Stimulated activated CD4-positive, alpha-beta T cell treated with anti-CD3 and anti-CD28 coated beads, Interleukin-4, amount 100 ng/mL, for 48 hours (primary cell): Measurements from ENCODE around the gene RNF113B.

ENCODE experiments used
- DNase-seq, 2 donors: peaks; one replicate each; pipeline ENCODE4 v3.0.0-alpha.2; 2020; ENCODE audit warnings: low read depth in 2 of 2

The RNF113B gene

GRCh38 chr13:98174307-98174706 is 2.8 kb downstream of the RNF113B start:
- DNase-seq = no peak

- no peak for DNase-seq
These were observed 3.5 kb downstream of the RNF113B start for GRCh38 chr13:98173431-98174152.

- DNase-seq = no peak
These were observed 4.3 kb downstream of the RNF113B start for GRCh38 chr13:98172590-98173422.

DNA sequence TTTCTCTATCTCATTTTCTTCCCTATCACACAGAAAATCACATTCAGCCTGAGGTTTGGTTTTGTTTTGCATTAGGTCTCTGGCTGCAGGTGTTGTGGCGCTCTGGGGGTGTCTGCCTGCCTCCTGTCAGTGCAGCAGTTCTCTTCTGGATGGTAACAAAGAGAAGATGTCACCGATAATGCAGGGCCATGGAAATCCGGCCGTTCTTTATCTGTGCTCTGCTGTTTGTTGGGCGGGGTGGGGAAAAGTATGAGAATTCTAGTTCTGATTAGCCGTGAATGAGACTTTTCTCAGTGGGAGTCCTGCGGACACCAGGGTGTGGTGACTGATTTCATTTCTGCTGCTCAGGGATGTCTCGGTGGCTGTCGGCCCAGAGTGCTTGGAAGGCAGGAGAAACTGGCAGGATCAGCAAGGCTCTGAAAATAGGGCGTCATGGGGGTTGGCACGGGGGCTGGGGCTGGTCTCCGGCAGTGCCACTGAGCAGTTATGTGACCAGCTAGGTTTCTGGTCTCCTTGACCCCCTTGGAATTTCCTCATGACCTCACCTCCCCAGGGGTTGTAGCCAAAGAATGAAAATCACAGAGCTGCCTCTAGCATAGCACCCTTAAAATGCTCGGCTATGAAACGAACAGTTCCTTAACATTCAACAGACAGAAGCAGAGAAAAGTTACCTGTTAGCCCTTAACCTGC is 5.0 kb downstream of the RNF113B start:
- DNase-seq = no peak

DNA sequence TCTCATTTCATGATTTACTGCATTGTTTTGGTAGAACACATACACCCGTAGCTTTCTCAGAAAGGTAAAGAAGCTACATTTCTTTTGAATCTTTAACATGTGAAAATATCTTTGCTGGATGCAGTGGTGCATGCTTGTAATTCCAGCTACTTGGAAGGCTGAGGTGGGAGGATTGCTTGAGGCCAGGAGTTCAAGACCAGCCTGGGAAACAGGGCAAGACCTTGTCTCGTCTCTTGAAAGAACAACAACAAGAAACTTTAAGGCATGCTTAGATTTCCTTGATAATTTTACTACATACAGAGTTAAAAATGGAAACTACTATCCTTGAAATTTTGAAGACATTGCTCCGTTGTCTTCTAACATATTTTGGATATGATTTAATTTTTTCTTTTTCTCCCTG is 7.7 kb downstream of the RNF113B start:
- DNase-seq = no peak

DNA sequence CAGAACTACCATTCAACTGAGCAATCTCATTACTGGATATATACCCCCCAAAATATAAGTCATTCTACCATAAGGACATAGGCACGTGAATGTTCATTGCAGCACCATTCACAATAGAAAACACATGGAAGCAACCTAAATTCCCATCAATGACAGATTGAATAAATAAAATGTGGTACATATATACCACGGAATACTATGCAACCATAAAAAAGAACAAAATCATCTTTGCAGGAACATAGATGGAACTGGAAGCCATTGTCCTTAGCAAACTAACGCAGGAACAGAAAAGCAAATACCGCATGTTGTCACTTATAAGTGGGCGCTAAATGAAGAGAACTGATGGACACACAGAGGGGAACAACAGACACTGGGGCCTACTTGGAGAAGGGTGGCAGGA is 14.1 kb downstream of the RNF113B start:
- DNase-seq = no peak

- no peak for DNase-seq
These were observed 18.7 kb downstream of the RNF113B start for GRCh38 chr13:98158172-98158899.

DNA sequence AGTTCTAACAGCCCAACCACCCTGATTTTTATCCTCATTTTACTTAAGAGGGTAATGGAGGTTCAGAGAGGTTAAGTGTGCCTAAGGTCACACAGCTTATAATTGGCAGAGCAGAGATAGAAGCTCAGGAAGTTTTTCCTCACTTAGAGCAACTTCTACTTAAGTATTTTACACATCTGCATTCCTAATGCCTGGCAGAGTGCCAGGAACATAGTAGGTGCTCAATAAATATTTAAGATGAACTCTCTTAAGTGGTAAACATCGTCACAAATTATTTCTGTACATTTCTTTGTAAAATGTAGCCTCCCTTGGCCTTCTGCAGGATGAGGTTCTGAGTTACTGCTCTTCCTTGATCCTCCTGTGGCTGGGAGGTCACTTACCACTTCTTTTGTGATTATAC is 19.5 kb downstream of the RNF113B start:
- DNase-seq = no peak

GRCh38 chr13:98157188-98157587 is 19.9 kb downstream of the RNF113B start:
- no peak for DNase-seq

DNA sequence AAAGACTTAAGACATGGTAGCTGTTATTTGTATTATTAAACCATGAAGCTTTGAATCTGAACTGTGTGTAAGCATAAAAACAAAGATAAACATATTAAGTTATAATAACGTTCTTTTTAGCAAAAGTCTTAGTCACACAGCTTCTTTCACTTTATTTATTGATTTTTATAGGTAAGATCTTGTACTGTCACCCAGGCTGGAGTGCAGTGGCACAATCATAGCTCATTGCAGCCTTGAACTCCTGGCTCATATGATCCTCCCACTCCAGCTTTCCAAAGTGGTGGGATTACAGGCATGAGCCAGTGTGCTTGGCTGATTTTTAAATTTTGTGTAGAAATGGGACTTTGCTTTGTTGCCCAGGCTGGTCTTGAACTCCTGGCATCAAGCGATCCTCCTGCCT is 20.8 kb downstream of the RNF113B start:
- no peak for DNase-seq

GRCh38 chr13:98155475-98156109 is 21.5 kb downstream of the RNF113B start:
- DNase-seq = no peak

DNA sequence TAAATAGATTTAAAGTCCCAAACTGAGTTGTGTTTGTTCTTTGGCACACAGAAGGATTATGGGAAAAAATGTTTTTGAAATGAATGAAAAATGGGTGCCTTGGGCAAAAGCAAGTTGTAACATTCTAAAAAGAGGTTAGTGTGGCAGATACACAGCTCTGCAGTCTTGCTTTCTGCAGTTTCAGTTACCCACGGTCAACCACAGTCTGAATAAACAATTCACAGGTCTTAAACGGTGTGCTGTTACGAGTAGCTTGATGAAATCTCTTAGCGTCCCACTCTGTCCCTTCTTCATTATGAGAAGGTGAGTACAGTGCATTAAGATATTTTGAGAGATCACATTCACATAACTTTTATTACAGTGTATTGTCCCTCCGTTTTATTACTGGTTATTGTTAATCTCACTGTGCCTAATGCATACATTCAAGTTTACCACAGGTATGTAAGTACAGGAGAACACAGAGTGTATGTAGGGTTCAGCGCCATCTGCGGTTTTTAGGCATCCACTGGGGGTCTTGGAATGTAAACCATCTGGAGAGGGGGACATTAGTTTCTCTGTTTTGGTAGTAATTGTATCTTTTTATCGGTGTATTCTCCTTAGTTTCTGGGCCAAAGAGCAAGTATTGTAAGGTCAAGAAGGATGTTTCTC is 26.1 kb downstream of the RNF113B start:
- no peak for DNase-seq

DNA sequence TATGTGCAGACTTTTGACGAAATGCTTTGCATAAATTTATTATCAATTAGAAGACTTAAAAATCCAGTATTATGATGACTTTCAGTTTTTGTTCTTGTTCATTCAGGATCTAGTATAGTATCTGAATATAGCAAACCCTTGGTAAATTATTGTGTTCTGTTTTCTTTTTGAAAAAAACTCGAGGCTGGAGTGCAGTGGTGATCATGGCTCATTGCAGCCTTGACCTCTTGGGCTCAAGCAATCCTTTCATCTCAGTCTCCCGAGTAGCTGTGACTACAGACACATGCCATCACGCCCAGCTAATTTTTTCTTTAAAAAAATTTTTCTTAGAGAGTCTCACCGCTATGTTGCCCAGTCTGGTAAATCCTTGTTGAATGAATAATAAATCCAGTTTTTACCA is 29.5 kb downstream of the RNF113B start:
- DNase-seq = no peak

GRCh38 chr13:98144801-98145350 is 32.2 kb downstream of the RNF113B start:
- DNase-seq = no peak

DNA sequence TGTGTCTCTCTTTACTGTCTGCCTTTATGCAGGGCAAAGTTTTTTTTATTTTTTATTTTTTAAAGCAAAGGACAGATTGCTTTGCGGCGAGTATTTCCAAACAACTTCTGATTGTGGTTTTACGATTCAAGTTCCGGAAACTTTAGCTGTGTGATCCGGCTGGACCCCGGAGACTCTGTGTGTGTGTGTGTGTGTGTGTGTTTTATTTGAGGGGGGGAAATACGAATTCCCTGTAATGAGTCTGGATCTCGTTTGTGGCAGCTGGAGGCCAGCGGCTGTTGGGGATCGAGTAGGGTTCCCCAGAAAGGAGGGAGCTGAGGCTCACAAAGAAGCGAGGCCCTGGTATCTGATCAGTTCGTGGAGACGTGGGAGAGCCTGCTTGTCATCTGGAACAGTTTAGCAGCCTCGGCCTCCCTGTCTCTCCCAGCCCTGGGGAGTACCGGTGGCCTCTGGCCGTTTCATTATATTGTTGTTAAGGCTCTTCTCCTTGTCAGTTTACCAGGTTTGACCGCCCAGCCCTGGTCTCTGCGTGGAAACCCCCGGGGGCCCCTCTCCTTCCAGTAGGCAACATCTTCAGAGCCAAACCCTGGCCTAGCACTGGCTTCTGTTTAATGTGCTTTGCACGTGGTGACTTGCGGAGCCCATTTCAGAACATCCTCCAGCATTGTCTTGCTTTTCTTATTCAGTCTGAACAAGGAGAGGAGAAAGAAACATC is 32.9 kb downstream of the RNF113B start:
- DNase-seq = no peak

DNA sequence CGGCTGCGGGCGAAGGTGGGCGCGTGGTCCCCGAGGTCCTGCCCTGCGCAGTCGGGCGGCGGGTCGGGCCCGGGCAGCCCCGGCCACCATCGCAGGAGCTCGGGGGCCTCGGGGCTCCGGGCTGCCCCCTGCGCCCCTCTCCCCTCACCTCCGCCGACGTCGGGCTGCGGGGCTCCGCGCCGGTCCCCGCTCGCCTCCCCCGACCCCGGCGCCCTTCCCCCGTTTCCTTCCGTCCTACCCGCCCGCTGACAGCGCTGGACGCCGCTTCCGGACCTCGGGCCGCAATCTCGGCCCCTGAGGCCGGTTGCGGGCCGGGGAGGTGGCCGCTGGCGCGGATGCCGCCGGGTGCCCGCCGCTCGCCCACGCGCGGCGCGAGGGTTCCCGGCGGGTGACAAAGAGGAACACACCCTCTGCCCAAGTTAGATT is 33.5 kb downstream of the RNF113B start:
- no peak for DNase-seq

DNA sequence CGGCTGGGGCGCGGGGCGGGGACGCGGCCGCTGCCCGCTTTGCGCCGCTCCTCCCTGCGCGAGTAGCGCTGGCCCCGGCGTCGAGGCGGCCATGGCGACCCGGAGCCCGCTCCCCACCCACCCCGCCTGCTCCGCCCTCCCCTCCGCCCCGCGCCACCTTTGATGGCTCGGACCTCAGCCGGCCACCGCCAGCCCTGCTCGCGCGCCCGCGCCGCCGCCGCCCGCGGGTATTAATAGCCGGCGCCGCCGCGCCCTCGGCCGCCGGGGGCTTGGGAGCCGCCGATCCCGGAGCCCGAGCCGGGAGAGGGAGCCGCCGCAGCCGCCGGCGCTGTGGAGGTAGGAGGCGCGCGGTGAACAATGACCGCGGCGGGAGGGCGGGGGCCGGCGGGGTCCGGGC is 33.9 kb downstream of the RNF113B start:
- no peak for DNase-seq

GRCh38 chr13:98142380-98143156 is 34.5 kb downstream of the RNF113B start, which contains the start of gene FARP1:
Gene FARP1, plus strand, starts transcription at chr13:98143094. Its CDS starts 70,149 bp downstream, at chr13:98213243.
- DNase-seq = peak; percentile 32 to 34
